Left ventricle myocardium inferior (tissue), 1 donor: Measurements from ENCODE around the gene TAT. TPM values are rescaled to one million over a fixed set of nuclear protein-coding genes. Genes with fewer than 3 reads are reported as not detected.

Experiments used
- DNase-seq: peaks from one replicate; pipeline ENCODE4 v3.0.0-alpha.2; 2020
- H3K27ac ChIP-seq: fragments of 200-600 bp; replicated peaks from 2 replicates; pipeline ENCODE4 v1.8.0; 2021
- H3K27me3 ChIP-seq: fragments of 200-600 bp; 2 replicates; pipeline ENCODE4 v1.8.0; 2021; ENCODE audit warnings: low read depth
- H3K36me3 ChIP-seq: fragments of 200-600 bp; 2 replicates; pipeline ENCODE4 v1.8.0; 2021
- H3K4me1 ChIP-seq: fragments of 200-600 bp; 2 replicates; pipeline ENCODE4 v1.8.0; 2021
- H3K4me3 ChIP-seq: fragments of 200-600 bp; 2 replicates; pipeline ENCODE4 v1.8.0; 2021; ENCODE audit warnings: mild to moderate bottlenecking, moderate library complexity
- H3K9me3 ChIP-seq: fragments of 200-600 bp; replicated peaks from 2 replicates; pipeline ENCODE4 v1.8.0; 2021
- intact Hi-C: fragments of 100-400 bp; cut with micrococcal nuclease; formaldehyde crosslinking; loops from one replicate; pipeline ENCODE4 v1.11.0; 2022
- total RNA-seq: library from RNA; stranded (reverse); fragmentation: NEBNext Ultra II Directional; extraction: Animal tissue kit (Norgen Biotek cat#: 25700); gene quantifications from one replicate; pipeline ENCODE4 v1.2.1, GENCODE V29; 2021
- TF ChIP-seq, protein P1 (sequence below): fragments of 200-600 bp; IDR thresholded peaks from 2 replicates; pipeline ENCODE4 v1.8.0; 2021; ENCODE audit warnings: antibody characterized with exemption, mild to moderate bottlenecking, borderline replicate concordance
- donor health status: DM: no; HTN: yes; CAD: no; lungs with severe emphysema.

TAT gene
- total RNA-seq, 1 donor from 2014 or later, result not detected

- Histone ChIP-seq H3K27ac (no peak overlapping the region), H3K36me3 (no peaks in the 10 kb centered on the region), H3K9me3 (no peaks in the 10 kb centered on the region), H3K27me3 (peaks cover 44% of the 10 kb centered on the region), H3K4me1 (no peaks in the 10 kb centered on the region), H3K4me3 (no peak overlapping the region)
- DNase-seq, result no peak
- intact Hi-C loops, result no loop called here
- TF ChIP-seq, protein P1, sequence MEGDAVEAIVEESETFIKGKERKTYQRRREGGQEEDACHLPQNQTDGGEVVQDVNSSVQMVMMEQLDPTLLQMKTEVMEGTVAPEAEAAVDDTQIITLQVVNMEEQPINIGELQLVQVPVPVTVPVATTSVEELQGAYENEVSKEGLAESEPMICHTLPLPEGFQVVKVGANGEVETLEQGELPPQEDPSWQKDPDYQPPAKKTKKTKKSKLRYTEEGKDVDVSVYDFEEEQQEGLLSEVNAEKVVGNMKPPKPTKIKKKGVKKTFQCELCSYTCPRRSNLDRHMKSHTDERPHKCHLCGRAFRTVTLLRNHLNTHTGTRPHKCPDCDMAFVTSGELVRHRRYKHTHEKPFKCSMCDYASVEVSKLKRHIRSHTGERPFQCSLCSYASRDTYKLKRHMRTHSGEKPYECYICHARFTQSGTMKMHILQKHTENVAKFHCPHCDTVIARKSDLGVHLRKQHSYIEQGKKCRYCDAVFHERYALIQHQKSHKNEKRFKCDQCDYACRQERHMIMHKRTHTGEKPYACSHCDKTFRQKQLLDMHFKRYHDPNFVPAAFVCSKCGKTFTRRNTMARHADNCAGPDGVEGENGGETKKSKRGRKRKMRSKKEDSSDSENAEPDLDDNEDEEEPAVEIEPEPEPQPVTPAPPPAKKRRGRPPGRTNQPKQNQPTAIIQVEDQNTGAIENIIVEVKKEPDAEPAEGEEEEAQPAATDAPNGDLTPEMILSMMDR, result no peak
These were observed 4.3 kb downstream of the TAT start for GRCh38 chr16:71572497-71573116.

GRCh38 chr16:71570144-71570543 is 6.7 kb downstream of the TAT start:
- DNase-seq, result no peak
- Histone ChIP-seq H3K4me3 (no peak overlapping the region), H3K27me3 (peaks cover 23% of the 10 kb centered on the region), H3K9me3 (no peaks in the 10 kb centered on the region), H3K27ac (no peak overlapping the region), H3K4me1 (peaks cover 8% of the 10 kb centered on the region), H3K36me3 (no peaks in the 10 kb centered on the region)
- intact Hi-C loops, result no loop called here
- TF ChIP-seq, protein P1, result no peak

GRCh38 chr16:71569621-71570020 is 7.3 kb downstream of the TAT start:
- H3K4me1 ChIP-seq, result peaks cover 10% of the 10 kb centered on the region
- no peak for DNase-seq
- no peak overlapping the region for H3K27ac ChIP-seq
- TF ChIP-seq, protein P1, result no peak
- intact Hi-C loops, result no loop called here
- no peaks in the 10 kb centered on the region for H3K36me3 ChIP-seq
- peaks cover 22% of the 10 kb centered on the region for H3K27me3 ChIP-seq
- no peak overlapping the region for H3K4me3 ChIP-seq
- H3K9me3 ChIP-seq, result no peaks in the 10 kb centered on the region

- Histone ChIP-seq H3K27me3 (peaks cover 14% of the 10 kb centered on the region), H3K36me3 (no peaks in the 10 kb centered on the region), H3K4me1 (peaks cover 17% of the 10 kb centered on the region), H3K27ac (no peak overlapping the region), H3K4me3 (no peak overlapping the region), H3K9me3 (no peaks in the 10 kb centered on the region)
- DNase-seq, result no peak
- intact Hi-C loops, result no loop called here
- TF ChIP-seq, protein P1, result no peak
These were observed 8.3 kb downstream of the TAT start for GRCh38 chr16:71568551-71568950.

DNA sequence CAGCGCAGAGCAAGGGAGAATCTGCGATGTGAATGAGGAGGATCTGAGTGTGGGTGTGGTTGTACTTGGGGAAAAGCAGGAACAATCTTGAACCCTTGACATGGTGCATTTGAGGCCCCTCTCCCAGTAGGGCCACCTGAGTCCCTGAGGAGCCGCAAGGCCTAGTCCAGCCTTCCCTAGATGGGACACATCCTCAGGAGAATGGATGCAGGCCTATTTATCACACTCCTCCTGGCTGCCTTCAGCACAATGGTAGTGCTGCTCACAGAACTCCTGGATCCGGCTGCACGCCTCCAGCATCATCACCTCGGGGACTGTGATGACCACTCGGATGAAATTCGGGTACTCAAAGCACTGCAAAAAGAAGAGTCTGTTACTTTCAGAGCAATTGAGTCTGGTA is 9.0 kb downstream of the TAT start:
- DNase-seq, result no peak
- intact Hi-C loops, result no loop called here
- H3K9me3 ChIP-seq, result no peaks in the 10 kb centered on the region

More for the DNA sequence above, 9.0 kb downstream of the TAT start:
- peaks cover 14% of the 10 kb centered on the region for H3K27me3 ChIP-seq
- no peak overlapping the region for H3K4me3 ChIP-seq
- H3K4me1 ChIP-seq, result peaks cover 17% of the 10 kb centered on the region
- TF ChIP-seq, protein P1, result no peak
- no peak overlapping the region for H3K27ac ChIP-seq
- H3K36me3 ChIP-seq, result no peaks in the 10 kb centered on the region
